GM18873 (cell line): ENCODE measurements around the gene ACSS2.

Experiments used
- ATAC-seq: cut with Tn5 transposase; IDR thresholded peaks from one replicate; pipeline ENCODE4 v1.9.1; 2021; ENCODE audit warnings: mild to moderate bottlenecking, moderate library complexity, moderate number of reproducible peaks; ENCODE audit not compliant: unreplicated experiment, low FRiP score

Gene ACSS2

GRCh38 chr20:34971561-34972235 is 95.3 kb downstream of the ACSS2 start:
- no peak for ATAC-seq

DNA sequence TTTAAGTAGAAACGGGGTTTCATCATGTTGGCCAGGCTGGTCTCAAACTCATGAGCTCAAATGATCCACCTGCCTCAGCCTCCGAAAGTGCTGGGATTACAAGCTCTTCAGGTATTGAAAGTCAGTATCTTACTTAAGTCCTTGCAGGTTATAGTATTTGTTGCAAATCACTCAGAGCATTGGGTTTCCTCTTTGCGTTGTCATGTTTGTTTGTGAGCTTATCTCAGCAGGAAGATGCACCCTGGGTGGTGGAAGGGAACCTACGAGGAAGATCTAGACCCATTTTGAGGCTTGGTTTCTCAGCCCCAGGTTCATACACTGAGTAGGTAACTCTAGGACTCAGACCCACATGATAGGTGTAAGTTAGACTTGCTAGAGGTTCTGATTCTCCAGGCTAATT is 97.8 kb downstream of the ACSS2 start:
- no peak for ATAC-seq

GRCh38 chr20:34976286-34976685 is 99.9 kb downstream of the ACSS2 start:
- no peak for ATAC-seq
